GM18520 (cell line): ENCODE results near the gene LMF1.

Experiments used
- ATAC-seq: cut with Tn5 transposase; IDR thresholded peaks from one replicate; pipeline ENCODE4 v1.9.1; 2021; ENCODE audit not compliant: unreplicated experiment

LMF1 gene

GRCh38 chr16:970766-971581 is at the start of gene LMF1:
LMF1 (minus strand) TSS chr16:970984; CDS start chr16:970980, 4 bp downstream.
- peak; percentile 63 for ATAC-seq

GRCh38 chr16:1020091-1020399 is 49.3 kb upstream of the LMF1 start:
- ATAC-seq, result no peak

GRCh38 chr16:1019231-1020090 is 48.7 kb upstream of the LMF1 start:
- ATAC-seq, result no peak

GRCh38 chr16:1018447-1019198 is 47.8 kb upstream of the LMF1 start:
- ATAC-seq, result no peak

GRCh38 chr16:1014771-1015495 is 44.1 kb upstream of the LMF1 start:
- ATAC-seq, result no peak

GRCh38 chr16:1014221-1014620 is 43.4 kb upstream of the LMF1 start:
- ATAC-seq, result no peak

GRCh38 chr16:1013593-1013900 is 42.8 kb upstream of the LMF1 start:
- no peak for ATAC-seq

- ATAC-seq, result no peak
These were observed 42.2 kb upstream of the LMF1 start for GRCh38 chr16:1012722-1013592.

GRCh38 chr16:1012135-1012534 is 41.4 kb upstream of the LMF1 start:
- ATAC-seq, result no peak

- no peak for ATAC-seq
These were observed 40.7 kb upstream of the LMF1 start for GRCh38 chr16:1011316-1012082.

- no peak for ATAC-seq
These were observed 40.0 kb upstream of the LMF1 start for GRCh38 chr16:1010815-1011214.

- ATAC-seq, result no peak
These were observed 39.5 kb upstream of the LMF1 start for GRCh38 chr16:1010251-1010650.

- ATAC-seq, result no peak
These were observed 38.8 kb upstream of the LMF1 start for GRCh38 chr16:1009358-1010150.

- ATAC-seq, result no peak
These were observed 37.3 kb upstream of the LMF1 start for GRCh38 chr16:1008085-1008484.

GRCh38 chr16:1007284-1007850 is 36.6 kb upstream of the LMF1 start:
- no peak for ATAC-seq

GRCh38 chr16:1006781-1007180 is 36.0 kb upstream of the LMF1 start:
- no peak for ATAC-seq

GRCh38 chr16:1005286-1005685 is 34.5 kb upstream of the LMF1 start:
- ATAC-seq, result no peak
